ENCODE results near the gene FNTB.

DNA sequence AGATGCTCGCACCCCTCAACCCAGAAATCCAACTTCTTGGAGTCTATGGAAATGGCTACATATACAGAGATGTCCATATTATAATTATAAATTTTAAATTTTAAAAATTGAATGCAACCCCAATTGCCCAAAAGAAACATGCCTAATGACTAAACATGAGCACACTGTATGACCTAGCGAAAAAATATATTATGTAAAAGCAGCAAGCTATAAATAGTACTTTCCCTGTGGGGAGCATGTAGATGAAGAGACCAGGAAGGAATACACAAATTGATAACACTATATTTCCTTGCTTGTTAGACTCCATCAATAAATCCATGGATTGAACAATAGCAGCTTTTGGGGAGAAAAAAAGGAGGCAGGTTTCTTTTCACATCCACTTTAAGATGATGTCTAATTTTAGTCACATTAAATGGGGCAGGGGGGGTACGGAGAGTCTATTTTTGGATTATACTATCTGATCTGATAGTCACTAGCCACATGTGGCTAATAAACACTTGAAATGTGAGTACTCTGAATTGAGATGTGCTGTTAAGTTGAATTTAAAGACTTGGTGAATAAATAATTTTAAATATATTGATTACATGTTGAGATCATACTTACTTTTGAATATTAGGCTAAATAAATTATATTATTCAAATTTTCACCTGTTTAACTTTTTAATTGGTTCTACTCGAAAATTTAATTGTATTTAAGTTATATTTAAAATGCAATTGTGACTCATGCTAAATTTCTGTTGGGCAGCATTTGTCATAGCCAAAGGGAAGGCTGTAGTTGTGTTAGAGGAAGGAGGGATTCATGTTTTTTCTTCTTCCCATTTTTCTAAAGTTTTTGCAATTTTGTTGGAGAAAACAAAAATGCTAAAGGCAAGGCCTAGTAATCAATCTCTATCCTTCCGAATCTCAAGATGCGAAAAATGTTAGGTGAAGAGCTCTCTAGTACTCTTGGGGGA, 98.1 kb downstream of the FNTB start:
- TF ChIP-seq, protein P1, sequence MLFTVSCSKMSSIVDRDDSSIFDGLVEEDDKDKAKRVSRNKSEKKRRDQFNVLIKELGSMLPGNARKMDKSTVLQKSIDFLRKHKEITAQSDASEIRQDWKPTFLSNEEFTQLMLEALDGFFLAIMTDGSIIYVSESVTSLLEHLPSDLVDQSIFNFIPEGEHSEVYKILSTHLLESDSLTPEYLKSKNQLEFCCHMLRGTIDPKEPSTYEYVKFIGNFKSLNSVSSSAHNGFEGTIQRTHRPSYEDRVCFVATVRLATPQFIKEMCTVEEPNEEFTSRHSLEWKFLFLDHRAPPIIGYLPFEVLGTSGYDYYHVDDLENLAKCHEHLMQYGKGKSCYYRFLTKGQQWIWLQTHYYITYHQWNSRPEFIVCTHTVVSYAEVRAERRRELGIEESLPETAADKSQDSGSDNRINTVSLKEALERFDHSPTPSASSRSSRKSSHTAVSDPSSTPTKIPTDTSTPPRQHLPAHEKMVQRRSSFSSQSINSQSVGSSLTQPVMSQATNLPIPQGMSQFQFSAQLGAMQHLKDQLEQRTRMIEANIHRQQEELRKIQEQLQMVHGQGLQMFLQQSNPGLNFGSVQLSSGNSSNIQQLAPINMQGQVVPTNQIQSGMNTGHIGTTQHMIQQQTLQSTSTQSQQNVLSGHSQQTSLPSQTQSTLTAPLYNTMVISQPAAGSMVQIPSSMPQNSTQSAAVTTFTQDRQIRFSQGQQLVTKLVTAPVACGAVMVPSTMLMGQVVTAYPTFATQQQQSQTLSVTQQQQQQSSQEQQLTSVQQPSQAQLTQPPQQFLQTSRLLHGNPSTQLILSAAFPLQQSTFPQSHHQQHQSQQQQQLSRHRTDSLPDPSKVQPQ (CRISPR knock-in tag; IDR thresholded peaks at IDR 0.05; ENCODE audit: borderline replicate concordance): no peak
- TF ChIP-seq ZC3H8 (IDR thresholded peaks at IDR 0.05): no peak
- TF ChIP-seq, protein P2, sequence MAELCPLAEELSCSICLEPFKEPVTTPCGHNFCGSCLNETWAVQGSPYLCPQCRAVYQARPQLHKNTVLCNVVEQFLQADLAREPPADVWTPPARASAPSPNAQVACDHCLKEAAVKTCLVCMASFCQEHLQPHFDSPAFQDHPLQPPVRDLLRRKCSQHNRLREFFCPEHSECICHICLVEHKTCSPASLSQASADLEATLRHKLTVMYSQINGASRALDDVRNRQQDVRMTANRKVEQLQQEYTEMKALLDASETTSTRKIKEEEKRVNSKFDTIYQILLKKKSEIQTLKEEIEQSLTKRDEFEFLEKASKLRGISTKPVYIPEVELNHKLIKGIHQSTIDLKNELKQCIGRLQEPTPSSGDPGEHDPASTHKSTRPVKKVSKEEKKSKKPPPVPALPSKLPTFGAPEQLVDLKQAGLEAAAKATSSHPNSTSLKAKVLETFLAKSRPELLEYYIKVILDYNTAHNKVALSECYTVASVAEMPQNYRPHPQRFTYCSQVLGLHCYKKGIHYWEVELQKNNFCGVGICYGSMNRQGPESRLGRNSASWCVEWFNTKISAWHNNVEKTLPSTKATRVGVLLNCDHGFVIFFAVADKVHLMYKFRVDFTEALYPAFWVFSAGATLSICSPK (IDR thresholded peaks at IDR 0.05; ENCODE audit: borderline replicate concordance): no peak
- TF ChIP-seq ZNF444 (CRISPR knock-in tag; IDR thresholded peaks at IDR 0.05): no peak
- TF ChIP-seq IRF2 (CRISPR knock-in tag; IDR thresholded peaks at IDR 0.05): no peak
- TF ChIP-seq ZNF23 (CRISPR knock-in tag; IDR thresholded peaks at IDR 0.05): no peak
- no peak for TF ChIP-seq ESRRB (CRISPR knock-in tag; IDR thresholded peaks at IDR 0.05; ENCODE audit: borderline replicate concordance)
- no peak for TF ChIP-seq TAF1 (IDR thresholded peaks at IDR 0.05; ENCODE audit: control insufficient read depth, extremely low read depth, insufficient read depth, low read length, severe bottlenecking)
- TF ChIP-seq MAFK (IDR thresholded peaks at IDR 0.05; ENCODE audit: low read length): no peak
- TF ChIP-seq, protein P3, sequence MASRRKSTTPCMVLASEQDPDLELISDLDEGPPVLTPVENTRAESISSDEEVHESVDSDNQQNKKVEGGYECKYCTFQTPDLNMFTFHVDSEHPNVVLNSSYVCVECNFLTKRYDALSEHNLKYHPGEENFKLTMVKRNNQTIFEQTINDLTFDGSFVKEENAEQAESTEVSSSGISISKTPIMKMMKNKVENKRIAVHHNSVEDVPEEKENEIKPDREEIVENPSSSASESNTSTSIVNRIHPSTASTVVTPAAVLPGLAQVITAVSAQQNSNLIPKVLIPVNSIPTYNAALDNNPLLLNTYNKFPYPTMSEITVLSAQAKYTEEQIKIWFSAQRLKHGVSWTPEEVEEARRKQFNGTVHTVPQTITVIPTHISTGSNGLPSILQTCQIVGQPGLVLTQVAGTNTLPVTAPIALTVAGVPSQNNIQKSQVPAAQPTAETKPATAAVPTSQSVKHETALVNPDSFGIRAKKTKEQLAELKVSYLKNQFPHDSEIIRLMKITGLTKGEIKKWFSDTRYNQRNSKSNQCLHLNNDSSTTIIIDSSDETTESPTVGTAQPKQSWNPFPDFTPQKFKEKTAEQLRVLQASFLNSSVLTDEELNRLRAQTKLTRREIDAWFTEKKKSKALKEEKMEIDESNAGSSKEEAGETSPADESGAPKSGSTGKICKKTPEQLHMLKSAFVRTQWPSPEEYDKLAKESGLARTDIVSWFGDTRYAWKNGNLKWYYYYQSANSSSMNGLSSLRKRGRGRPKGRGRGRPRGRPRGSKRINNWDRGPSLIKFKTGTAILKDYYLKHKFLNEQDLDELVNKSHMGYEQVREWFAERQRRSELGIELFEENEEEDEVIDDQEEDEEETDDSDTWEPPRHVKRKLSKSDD (conservative IDR thresholded peaks at IDR 0.05; ENCODE audit: low read length): no peak
- TF ChIP-seq, protein P4, sequence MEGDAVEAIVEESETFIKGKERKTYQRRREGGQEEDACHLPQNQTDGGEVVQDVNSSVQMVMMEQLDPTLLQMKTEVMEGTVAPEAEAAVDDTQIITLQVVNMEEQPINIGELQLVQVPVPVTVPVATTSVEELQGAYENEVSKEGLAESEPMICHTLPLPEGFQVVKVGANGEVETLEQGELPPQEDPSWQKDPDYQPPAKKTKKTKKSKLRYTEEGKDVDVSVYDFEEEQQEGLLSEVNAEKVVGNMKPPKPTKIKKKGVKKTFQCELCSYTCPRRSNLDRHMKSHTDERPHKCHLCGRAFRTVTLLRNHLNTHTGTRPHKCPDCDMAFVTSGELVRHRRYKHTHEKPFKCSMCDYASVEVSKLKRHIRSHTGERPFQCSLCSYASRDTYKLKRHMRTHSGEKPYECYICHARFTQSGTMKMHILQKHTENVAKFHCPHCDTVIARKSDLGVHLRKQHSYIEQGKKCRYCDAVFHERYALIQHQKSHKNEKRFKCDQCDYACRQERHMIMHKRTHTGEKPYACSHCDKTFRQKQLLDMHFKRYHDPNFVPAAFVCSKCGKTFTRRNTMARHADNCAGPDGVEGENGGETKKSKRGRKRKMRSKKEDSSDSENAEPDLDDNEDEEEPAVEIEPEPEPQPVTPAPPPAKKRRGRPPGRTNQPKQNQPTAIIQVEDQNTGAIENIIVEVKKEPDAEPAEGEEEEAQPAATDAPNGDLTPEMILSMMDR (IDR thresholded peaks at IDR 0.05 in 2 of 3, conservative IDR thresholded peaks at IDR 0.05 in 1 of 3; ENCODE audit: insufficient read depth in 2 of 3, low read depth in 1 of 3, low read length in 3 of 3): no peak
- TF ChIP-seq CBX5 (IDR thresholded peaks at IDR 0.05; ENCODE audit: borderline replicate concordance, low read depth): no peak
- TF ChIP-seq GTF2F1 (IDR thresholded peaks at IDR 0.05; ENCODE audit: low read depth, low read length): no peak
- TF ChIP-seq HDAC6 (IDR thresholded peaks at IDR 0.05; ENCODE audit: low read depth, low read length): no peak

All from K562 (cell line).